Limb (tissue), 2 donors: Measurements from ENCODE around the gene CD8B.

Experiments used
- DNase-seq, 2 donors: peaks; one replicate each; pipeline ENCODE4 v3.0.0-alpha.2; 2016; ENCODE audit errors: extremely low spot score in 2 of 2

CD8B gene

DNA sequence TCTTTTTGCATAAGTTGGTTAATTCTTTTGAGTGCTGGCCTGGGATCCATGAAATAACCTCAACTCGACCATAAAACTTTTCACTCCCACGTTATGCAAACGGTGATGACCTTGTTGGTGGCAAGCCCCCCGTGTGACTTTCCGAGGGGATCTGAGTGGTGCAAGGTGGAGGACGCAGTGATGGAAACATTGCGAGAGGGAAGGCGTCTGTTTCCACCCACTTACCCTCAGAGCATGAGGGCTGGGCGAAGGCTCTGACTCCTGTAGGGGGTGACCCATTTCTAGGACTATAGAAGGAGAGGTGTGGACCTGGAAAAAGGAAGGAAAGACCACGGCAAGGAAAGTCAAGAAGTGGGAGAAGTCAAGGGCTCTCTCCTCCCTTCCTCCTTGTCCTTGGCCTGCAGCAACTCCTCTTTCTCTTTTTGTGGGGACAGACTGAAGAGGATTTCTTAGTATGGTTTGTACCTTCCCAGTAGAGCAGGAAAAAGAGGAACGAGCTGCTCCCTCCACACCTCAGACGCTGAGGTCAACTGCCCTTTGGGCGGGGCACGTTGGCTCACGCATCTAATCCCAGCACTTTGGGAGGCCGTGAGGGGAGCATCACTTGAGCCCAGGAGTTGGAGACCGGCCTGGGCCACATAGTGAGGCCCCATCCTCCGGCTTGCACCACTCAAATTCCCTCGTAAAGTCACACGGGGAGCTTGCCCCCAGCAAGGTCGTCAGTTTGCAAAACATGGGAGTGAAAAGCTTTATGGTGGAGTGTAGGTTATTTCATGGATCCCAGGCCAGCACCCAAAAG lies 55.4 kb downstream of the CD8B start:
- DNase-seq = no peak

DNA sequence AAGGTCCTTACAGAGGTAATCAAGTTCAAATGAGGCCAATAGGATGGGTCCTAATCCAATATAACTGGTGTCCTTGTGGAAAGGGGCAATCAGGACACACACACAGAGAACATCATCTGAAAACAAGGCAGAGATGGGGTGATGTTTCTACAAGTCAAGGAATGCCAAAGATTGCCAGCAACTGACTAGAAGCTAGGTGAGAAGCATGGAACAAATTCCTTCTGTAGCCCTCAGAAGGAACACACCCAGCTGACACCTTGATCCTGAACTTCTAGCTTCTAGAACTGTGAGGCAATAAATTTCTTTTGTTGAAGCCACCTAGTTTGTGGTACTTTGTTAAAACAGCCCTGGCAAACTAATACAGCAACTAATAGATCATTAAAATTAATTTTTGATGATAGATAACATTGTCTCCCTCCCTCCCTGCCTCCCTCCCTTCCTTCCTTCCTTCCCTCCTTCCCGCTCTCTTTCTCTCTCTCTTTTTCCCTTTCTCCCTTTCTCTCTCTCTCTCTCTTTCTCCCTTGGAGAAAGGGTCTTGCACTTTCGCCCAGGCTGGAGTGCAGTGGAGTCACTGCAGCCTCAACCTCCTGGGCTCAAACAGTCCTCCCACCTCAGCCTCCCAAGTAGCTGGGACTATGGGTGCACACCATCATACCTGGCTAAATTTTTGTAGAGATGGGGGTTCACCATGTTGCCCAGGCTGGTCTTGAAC lies 60.7 kb downstream of the CD8B start:
- DNase-seq = no peak

DNA sequence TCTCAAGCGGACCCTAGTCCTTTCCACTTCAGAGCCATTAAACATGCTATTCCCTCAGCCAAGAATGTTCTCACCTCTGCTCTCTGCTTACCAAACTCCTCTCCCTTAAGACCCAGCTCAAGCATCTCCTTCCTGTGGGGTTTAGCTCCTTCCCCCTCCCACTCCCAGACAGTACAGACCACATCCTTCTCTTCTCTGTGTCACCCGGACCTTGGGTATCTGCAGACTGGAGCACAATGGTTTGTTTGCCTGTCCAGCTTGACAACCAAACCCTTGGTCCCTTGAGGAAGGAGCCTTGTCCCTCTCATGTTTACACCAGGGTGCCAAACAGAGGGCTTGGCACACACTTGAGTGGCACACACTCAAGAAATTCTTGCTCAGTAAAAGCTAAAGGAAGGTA lies 66.8 kb downstream of the CD8B start:
- no peak for DNase-seq

DNA sequence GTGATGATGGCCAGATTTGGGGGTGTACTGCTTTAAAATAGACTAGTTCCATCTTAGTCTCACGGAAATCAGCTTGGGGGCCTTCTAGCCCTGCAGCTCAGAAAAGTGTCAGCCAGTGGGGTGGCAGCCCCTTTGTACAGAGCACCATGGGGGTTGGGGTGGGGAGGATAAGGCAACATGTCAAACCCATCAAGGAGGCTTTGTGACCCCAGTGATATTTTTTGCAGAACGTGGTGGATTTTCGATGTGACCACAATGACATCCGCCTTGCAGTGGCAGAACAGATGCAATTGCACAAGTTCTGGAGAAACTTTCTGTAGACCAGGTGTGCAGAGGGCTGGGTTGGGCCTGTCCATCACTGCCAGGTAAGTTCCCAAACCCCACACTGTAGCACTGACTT lies 67.9 kb downstream of the CD8B start:
- no peak for DNase-seq

DNA sequence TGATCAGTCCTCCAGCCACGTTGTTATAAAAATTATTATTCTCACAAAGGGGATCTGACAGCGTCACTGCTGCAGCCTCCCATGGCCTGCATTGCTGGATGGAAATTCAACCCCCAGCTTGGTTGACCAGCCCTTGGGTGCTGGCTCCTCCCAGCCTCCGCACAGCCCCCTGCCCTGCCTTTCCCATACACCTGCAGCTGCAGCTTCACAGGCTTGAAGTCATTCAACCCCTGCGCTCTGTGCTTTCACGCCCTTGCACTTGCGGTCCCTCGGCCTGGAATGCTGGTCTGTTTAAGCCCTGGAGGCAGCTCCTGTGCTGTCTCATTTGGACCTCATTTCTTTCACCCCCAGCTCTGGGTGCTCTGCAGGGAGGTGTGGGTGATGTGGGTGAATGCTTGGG lies 70.1 kb downstream of the CD8B start:
- no peak for DNase-seq

DNA sequence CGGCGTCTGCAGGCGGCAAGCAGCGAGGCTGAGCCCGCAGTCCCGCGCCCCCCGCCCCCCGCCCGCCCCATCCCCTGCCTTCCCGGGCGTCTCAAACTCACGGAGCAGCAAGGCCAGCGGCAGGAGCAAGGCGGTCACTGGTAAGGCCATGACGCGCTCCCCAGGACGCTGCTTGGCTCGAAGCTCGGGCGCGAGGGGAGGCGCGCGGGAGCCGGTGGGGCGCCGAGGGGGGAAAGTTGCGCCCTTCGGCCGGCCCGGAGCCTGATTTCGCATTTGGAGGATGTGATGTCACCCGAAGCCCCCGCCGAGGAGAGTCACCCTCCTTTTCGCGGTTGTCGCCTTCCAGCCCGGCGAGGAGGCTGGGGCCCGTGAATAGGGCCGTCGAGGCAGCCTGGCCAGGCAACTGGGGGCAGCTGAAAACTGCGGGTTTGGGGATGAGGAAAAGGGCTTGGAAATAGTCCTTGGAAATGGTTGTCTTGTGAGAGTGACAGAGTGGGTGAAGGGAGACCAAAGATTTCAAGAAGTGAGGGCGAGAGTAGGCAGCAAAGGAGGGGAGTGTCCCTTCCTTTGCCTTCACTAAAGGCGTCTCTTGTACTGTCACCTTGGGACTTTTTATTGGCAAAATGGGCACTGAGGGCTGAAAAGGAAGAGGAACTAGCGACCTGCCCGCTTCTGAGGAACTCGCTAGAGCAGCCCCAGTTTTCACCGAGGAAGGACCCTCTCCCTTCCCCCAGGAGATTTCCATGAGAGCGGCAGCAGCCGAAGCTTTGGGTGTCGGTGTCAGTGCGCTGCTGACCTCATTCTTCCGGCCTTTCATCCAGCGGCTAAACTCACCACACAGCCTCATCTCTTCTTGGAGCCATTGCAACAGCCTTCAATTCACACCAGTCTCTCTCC lies 70.8 kb downstream of the CD8B start, which contains the start of gene CD8A:
Gene CD8A (minus strand): TSS at position 238 of the 897 bp plus-strand sequence. CDS start 88 bp downstream, at position 150.
- peak in 1 of 2 donors; percentile 44 for DNase-seq

DNA sequence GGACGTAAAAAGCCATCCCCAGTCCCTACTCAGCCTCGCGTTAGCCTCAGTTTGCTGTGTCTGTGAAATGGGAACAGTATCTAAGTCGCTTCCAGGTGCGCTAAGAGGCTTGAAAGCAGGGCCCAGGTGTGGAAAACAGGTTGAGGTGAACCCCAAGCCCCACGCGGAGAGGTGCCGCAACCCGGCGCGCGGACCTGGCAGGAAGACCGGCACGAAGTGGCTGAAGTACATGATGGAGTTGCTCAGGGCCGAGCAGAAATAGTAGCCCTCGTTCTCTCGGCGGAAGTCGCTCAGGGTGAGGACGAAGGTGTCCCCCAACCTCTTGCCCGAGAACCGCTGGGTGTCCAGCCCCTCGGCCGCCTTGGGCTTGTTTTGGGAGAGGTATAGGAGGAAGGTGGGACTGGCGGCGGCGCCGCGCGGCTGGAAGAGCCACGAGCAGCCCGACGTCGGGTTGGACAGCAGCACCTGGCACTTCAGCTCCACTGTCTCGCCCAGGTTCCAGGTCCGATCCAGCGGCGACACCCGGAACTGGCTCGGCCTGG lies 71.5 kb downstream of the CD8B start:
- peak in 1 of 2 donors; percentile 41 for DNase-seq

DNA sequence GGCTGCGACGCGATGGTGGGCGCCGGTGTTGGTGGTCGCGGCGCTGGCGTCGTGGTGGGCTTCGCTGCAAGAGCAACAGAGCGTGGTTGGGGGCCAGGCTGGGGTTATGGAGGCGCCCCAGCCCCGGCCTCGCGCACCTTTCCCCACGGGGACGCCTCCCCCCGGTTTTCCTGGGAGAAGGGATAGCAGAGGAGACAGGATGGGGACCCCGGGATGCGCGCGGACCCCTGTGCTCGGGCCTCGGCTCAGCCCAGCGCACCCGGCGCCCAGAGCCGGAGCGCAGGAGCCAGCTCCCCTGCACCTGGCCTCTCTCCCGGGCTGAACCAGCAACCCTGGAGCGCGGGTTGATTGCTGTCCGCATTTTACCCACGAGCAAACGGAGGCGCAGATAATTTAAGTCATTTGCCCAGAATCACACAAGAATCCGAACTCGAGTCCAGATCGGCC lies 72.0 kb downstream of the CD8B start:
- DNase-seq = peak in 1 of 2 donors; percentile 38

DNA sequence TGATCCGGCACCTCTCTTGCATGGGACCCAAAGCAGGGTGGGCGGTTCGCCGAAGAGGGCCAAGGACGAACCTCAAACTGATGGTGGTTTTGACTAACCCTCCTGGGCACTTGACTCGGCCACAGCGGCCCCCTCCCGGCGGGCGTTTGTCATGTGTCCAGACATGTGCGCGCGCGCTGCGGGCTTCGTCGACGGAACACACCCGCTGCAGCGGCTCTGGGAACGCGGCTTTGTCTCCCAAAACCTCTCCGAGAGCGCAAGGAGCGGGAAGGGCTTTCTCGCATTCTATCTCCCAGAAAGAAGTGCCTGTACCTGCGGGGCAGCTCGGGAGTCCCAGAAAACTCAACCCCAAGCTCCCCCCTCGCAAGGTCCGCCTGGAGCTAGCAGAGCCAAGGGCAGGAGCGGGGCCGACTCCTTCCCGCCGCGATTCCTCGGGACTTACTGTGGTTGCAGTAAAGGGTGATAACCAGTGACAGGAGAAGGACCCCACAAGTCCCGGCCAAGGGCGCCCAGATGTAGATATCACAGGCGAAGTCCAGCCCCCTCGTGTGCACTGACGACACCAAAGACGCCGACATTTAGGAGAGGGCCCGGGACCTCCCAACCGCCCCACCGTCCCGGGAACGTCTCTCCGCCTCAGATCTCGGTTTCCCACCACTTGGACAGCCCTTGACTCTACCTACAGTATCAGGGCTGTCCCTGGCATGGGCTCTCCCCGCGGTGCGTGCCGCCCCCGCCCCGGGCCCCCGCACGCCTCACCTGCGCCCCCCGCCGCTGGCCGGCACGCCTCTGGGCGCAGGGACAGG lies 72.6 kb downstream of the CD8B start:
- DNase-seq = peak in 1 of 2 donors; percentile 58

DNA sequence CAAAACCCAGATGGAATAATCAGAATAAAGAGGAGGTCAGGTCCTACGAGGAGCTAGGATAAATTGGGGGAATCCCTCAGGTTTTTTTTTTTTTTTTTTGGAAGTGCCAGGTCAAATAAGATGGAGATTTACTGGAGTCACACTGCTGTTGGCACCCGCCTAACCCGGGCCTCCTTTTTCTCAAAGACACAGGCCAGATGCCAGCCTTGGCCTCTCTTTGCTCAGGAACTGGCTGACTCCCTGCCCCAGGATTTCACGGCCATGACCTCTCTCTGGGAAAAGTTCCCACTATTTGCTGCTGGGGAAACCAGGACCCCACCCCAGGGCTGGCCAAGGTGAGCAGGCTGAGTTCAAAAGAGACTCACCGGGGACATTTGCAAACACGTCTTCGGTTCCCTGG lies 73.5 kb downstream of the CD8B start:
- no peak for DNase-seq

DNA sequence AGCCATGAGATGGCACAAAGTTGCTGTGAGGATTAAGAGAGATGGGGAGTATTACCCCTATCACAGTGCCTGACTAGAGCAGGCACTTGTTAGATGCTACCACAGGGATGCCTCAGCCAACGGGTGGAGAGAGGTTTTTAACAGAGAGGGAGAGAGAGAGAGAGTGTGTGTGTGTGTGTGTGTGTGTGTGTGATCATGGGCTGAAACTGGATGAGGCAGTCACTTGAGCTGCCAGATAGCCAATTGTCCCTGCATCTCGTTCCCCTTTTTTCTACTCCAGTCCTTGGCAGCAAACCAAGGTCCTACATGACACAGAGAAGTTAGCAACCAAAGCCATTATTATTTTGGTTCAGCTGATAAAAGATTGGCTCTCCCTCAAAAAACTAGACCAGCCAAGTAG lies 74.0 kb downstream of the CD8B start:
- DNase-seq = no peak

DNA sequence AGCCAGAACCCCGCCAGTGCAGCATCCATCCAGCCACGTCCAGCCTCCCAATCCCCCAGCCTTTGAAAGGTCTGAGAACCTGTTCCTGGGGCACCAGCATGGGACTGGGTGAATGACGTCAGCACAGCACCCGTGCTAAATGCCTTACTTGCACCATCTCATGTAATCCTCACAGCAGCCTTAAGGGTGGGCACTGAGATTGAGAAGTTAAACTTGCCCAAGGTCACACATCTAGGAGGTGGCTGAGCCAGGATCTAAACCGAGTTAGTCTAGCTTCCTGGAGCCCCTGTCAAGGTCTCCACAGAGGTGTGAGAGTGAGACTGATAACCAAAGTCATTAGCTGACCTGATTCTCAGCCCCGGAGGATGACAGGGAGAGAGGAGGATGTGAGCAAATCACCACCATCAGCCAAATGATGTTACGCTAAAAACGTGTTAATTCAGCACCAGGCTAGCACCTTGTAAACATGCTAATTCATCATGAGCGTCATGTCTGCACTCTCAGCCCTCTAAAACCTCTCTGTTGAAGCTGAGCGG lies 75.6 kb downstream of the CD8B start:
- DNase-seq = no peak

DNA sequence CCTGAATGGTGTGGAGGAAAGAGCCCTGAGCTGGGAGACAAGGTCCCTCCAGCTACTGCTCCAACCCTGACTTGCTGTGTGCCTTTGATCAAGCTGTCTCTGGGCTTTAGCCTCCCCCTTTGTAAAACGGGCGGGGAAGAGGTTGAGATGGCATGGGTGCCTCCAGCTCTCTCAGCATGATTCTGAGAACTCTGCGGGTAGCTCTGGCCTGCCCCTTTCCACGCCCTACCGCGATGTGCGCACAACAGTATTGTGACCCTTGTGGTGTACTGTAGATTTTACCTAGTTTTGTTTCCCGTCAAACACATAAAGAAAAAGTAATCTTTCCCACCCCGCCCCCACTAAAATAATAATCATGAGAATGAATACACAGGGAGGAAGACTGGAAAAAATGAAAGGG lies 76.2 kb downstream of the CD8B start:
- DNase-seq = no peak

DNA sequence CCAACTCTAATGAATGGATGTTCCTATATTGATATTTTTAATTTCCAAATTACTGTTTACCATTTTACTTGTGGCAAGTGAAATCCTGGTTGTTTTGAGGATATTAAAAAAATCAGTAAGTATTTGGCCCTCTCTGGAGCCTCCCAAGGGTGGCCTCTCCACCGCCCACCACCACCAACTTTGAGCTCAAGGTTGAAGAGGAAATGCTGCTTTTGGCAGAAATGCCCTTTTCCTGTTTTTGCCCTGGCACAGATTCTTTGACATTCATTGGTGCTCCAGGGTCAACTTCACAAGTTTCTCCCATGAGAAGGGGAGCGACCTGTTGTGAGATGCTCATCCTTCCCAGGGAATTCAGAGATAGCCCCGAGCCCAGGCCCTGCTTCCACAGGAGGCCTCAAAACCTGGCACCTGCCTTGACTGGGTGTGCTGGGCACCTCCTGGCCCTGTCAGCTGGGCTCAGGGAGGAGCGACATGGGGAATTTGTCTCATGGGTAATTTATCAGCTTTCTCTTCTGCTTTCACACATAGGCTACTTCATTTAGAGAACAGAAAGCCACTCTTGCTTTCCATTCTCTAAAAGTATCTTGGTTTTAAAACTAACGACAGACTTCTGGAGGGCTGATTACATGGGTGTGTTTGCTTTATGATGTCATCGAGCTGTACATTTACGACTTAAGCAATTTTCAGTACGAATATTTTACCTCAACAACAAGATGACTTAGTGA lies 77.9 kb downstream of the CD8B start:
- no peak for DNase-seq

DNA sequence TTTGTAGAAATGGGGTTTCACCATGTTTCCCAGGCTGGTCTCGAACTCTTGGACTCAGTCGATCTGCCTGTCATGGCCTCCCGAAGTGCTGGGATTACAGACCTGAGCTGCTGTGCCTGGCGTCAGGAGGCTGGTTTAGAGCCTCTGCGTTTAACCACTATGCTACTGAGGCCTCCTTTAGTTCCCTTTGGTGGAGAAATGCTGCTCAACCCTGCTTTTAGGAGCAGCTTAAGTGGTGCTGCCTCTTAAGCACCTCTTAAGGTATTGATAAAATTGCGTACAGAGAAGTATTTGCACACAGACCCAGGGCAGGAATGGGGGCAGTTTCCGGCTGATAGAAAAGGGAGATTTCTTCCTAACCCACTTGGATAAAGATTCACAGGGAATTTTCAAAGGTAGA lies 78.9 kb downstream of the CD8B start:
- no peak for DNase-seq

DNA sequence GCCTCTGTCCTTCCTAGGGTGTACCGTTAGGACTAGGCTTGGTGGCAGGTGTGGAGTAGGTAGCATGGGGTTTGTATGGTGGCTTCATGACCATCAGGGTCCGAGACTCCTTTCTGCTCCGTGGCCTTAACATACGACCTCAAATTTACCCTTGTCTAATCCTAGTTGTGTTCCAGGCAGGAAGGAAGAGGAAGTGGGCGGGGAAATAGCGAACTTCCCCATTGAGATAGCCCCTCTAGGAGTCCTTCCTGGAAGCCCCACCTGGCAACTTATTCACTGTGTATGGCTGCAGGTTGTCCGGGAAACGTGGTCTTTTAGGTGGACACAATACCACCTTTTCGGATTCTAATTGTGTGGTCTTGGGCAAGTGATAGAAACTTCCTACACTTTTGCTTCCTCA lies 80.3 kb downstream of the CD8B start:
- DNase-seq = no peak

DNA sequence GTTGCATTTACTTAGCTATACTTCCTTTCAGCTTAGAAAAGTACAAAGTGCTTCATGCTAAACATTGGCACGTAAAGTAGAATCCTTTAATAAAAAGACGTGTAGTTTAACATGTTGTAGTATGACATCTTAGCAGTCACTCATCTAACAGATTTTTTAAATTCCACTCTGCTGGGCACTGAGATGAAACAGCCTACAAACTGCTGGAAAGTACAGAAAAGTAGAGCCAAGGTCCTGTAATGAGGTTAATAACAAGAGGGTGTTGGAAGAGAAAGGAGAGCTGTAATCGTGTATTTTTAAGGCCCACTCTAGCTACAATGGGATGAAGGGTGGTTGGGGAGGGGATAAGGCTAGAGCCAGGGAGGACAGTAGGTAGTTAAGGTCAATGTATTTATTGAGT lies 81.7 kb downstream of the CD8B start:
- DNase-seq = no peak

DNA sequence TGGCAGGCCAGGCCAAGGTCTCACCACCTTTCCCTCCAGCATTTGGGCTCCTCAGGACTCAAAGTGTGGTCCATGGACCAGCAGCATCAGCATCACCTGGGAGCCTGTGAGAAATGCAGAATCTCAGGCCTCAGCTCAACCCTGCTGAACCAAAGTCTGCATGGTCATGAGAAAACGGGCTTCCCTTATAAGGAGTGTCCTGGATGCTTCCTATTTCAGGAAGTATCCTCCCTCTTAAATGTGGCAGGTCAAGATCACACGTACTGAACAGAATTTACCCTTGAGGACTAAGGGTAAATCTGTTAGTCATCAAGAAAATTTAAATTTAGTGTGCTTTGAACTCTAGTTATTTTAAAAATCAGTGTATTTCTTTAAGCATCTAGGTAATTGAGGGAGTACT lies 82.7 kb downstream of the CD8B start:
- DNase-seq = no peak

DNA sequence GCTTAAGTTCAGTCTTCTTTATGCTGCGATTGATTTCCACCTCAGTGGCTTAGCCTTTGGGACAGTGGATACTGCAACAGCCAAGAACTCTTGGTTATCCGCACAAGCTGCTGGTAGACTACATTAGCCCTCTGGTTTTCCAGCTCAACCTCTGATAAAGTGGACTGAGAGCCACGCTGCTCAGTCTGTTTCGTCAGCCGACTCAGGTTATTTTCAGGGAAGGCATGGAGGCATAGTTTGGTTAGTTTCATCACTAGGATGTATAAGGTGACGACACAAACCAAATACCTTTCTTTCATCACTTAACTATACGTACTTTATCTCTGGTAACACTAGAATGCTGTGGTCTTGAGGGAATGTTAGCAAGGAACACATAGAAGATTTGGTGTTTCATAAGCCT lies 85.2 kb downstream of the CD8B start:
- no peak for DNase-seq

DNA sequence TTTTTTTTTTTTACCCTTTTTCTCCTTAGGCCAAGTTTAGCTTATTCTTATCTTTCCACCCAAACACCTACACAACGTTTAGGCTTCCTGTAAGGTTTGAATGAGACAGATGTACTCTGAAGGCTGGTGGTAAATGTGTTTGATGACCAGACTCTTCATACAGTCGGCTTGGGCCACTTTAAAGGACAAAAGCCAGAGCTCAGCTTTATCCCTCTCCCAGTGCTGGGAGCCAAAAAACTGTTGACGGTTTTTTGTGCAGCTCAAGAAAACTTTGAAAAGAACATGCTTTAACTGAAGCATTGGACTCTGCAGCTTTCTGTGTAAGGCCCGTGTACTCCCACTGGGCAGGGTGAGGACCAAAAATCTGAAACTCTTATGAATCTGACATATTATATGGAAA lies 86.3 kb downstream of the CD8B start:
- no peak for DNase-seq
